Lower leg skin (tissue), 3 donors: ENCODE data around the gene GTPBP8.

Experiments
- POLR2A ChIP-seq, 2 donors: fragments of 450-650 bp; IDR thresholded peaks; one replicate each; pipeline ENCODE4 v1.6.1; 2016 to 2017; ENCODE audit warnings: antibody characterized with exemption in 2 of 2, mild to moderate bottlenecking in 1 of 2, moderate library complexity in 1 of 2
- TF ChIP-seq, protein P1 (sequence below), 3 donors: fragments of 450-650 bp; IDR thresholded peaks; one replicate each; pipeline ENCODE4 v1.5.1; 2016; ENCODE audit warnings: antibody characterized with exemption in 3 of 3, mild to moderate bottlenecking in 3 of 3, moderate library complexity in 2 of 3

DNA sequence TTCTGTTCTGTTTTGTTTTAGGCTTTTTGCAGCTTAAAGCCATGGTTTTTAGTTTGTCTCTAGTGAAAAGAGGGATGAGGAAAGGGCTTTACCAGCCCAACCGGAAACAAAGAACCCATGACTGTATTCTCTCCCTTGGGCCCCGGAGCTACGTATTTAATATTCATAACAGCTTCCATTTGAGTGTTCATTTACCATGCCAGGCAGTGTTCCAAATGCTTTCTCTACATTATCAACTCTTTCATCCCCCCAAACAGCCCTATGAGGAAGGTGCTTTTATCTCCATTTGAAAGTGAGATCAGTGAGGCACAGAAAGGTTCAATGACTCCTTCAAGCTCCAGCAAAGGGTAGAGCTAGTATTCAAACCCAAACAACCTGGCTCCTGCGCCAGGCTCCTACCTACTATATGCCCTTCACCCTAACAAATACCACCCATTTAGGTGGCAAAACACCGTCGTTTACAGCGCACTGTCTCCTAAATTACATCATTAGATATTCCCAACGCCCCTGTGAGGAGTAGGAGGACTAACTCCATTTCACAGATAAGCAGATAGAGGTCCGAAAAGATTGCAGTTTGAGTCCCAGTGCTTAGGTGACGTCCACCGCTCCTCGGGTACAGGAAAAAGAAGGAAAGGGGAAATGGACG, 27.9 kb downstream of the GTPBP8 start:
- TF ChIP-seq, protein P1, sequence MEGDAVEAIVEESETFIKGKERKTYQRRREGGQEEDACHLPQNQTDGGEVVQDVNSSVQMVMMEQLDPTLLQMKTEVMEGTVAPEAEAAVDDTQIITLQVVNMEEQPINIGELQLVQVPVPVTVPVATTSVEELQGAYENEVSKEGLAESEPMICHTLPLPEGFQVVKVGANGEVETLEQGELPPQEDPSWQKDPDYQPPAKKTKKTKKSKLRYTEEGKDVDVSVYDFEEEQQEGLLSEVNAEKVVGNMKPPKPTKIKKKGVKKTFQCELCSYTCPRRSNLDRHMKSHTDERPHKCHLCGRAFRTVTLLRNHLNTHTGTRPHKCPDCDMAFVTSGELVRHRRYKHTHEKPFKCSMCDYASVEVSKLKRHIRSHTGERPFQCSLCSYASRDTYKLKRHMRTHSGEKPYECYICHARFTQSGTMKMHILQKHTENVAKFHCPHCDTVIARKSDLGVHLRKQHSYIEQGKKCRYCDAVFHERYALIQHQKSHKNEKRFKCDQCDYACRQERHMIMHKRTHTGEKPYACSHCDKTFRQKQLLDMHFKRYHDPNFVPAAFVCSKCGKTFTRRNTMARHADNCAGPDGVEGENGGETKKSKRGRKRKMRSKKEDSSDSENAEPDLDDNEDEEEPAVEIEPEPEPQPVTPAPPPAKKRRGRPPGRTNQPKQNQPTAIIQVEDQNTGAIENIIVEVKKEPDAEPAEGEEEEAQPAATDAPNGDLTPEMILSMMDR (IDR thresholded peaks at IDR 0.05): no peak
- TF ChIP-seq POLR2A (IDR thresholded peaks at IDR 0.05): no peak
